LNCAP (cell line): ENCODE measurements around the gene NAA15.

Source experiments
- CTCF ChIP-seq: fragments of 450-650 bp; IDR thresholded peaks from 2 replicates; pipeline ENCODE4 v1.5.1; 2017; ENCODE audit warnings: mild to moderate bottlenecking

The NAA15 gene

GRCh38 chr4:139300431-139301112, 733 bp upstream of the NAA15 start:
- no peak for TF ChIP-seq CTCF

GRCh38 chr4:139301821-139302611, 711 bp downstream of the NAA15 start, which contains the start of gene NDUFC1:
Gene NDUFC1 (minus strand): TSS chr4:139302477. CDS start chr4:139295798, 6,679 bp downstream.
- TF ChIP-seq CTCF = no peak

- TF ChIP-seq CTCF = no peak
These were observed 3.6 kb downstream of the NAA15 start for GRCh38 chr4:139304920-139305319.

- no peak for TF ChIP-seq CTCF
These were observed 10.6 kb downstream of the NAA15 start for GRCh38 chr4:139311909-139312308.

GRCh38 chr4:139312552-139313332, 11.4 kb downstream of the NAA15 start:
- TF ChIP-seq CTCF = no peak

GRCh38 chr4:139314047-139314800, 12.9 kb downstream of the NAA15 start:
- no peak for TF ChIP-seq CTCF

- no peak for TF ChIP-seq CTCF
These were observed 13.9 kb downstream of the NAA15 start for GRCh38 chr4:139315221-139315675.
